Peyer's patch (tissue), 4 donors: ENCODE measurements around the gene TOX3.

Source experiments
- CTCF ChIP-seq, 6 experiments: fragments of 450-650 bp in 4 of 6; fragments of 200-600 bp in 2 of 6; sonication (generic) in 1 of 6; IDR thresholded peaks; one replicate each; pipeline ENCODE4 v1.5.1; 2017 to 2019; ENCODE audit warnings: antibody characterized with exemption in 6 of 6, mild to moderate bottlenecking in 3 of 6, moderate library complexity in 1 of 6
- POLR2A ChIP-seq, 2 donors: fragments of 450-650 bp; IDR thresholded peaks; one replicate each; pipeline ENCODE4 v1.5.1; 2017; ENCODE audit warnings: antibody characterized with exemption in 2 of 2, mild to moderate bottlenecking in 2 of 2, moderate library complexity in 2 of 2

- no peak for TF ChIP-seq CTCF (IDR thresholded peaks at IDR 0.05)
- peak in 1 of 2 donors; percentile 7 for TF ChIP-seq POLR2A (IDR thresholded peaks at IDR 0.05)
Measured at GRCh38 chr16:52543654-52544053, 3.3 kb downstream of the TOX3 start.
